BLaER1 (cell line): ENCODE measurements around the gene CYP2J2.
"Not testable (repeated sequence)": the region's sequence is repeated elsewhere in the genome, so short reads cannot be mapped to it uniquely, and the experiment has no call there.

Experiments used
- H3K27ac ChIP-seq: shearing (Covaris generic); formaldehyde crosslinking; 2 replicates; pipeline ENCODE4 v1.8.1; 2022
- H3K27me3 ChIP-seq: shearing (Covaris generic); formaldehyde crosslinking; 2 replicates; pipeline ENCODE4 v1.8.1; 2022
- H3K36me3 ChIP-seq: shearing (Covaris generic); formaldehyde crosslinking; 2 replicates; pipeline ENCODE4 v1.8.1; 2022
- H3K4me1 ChIP-seq: shearing (Covaris generic); formaldehyde crosslinking; 2 replicates; pipeline ENCODE4 v1.8.1; 2022
- H3K4me2 ChIP-seq: shearing (Covaris generic); formaldehyde crosslinking; 2 replicates; pipeline ENCODE4 v1.8.1; 2022
- H3K4me3 ChIP-seq: shearing (Covaris generic); formaldehyde crosslinking; 2 replicates; pipeline ENCODE4 v1.8.1; 2022
- H3K9ac ChIP-seq: shearing (Covaris generic); formaldehyde crosslinking; 2 replicates; pipeline ENCODE4 v1.8.1; 2022
- H3K9me3 ChIP-seq: shearing (Covaris generic); formaldehyde crosslinking; 2 replicates; pipeline ENCODE4 v1.8.1; 2022
- H4K20me1 ChIP-seq: shearing (Covaris generic); formaldehyde crosslinking; 2 replicates; pipeline ENCODE4 v1.8.1; 2022
- Cebpa-rat ChIP-seq: shearing (Covaris generic); IDR thresholded peaks from 2 replicates; pipeline ENCODE4 v1.8.1; 2022

CYP2J2 gene

GRCh38 chr1:59877108-59877682 is 49.4 kb downstream of the CYP2J2 start:
- no peak overlapping the region for H3K27ac ChIP-seq
- H4K20me1 ChIP-seq = no peaks in the 10 kb centered on the region
- no peaks in the 10 kb centered on the region for H3K27me3 ChIP-seq
- H3K4me2 ChIP-seq = no peak overlapping the region
- peaks cover 22% of the 10 kb centered on the region for H3K9me3 ChIP-seq
- H3K36me3 ChIP-seq = no peaks in the 10 kb centered on the region
- no peak overlapping the region for H3K9ac ChIP-seq
- no peaks in the 10 kb centered on the region for H3K4me1 ChIP-seq
- TF ChIP-seq Cebpa-rat = no peak
- H3K4me3 ChIP-seq = no peak overlapping the region

GRCh38 chr1:59871746-59872145 is 54.8 kb downstream of the CYP2J2 start:
- H3K27ac ChIP-seq = no peak overlapping the region
- no peaks in the 10 kb centered on the region for H4K20me1 ChIP-seq
- TF ChIP-seq Cebpa-rat = no peak
- no peak overlapping the region for H3K4me3 ChIP-seq
- H3K4me1 ChIP-seq = no peaks in the 10 kb centered on the region
- H3K9ac ChIP-seq = no peak overlapping the region
- H3K27me3 ChIP-seq = no peaks in the 10 kb centered on the region
- peaks cover 4% of the 10 kb centered on the region for H3K9me3 ChIP-seq
- no peak overlapping the region for H3K4me2 ChIP-seq
- no peaks in the 10 kb centered on the region for H3K36me3 ChIP-seq

GRCh38 chr1:59866462-59866861 is 60.1 kb downstream of the CYP2J2 start:
- no peaks in the 10 kb centered on the region for H3K4me1 ChIP-seq
- no peak overlapping the region for H3K9ac ChIP-seq
- H3K4me2 ChIP-seq = no peak overlapping the region
- H3K9me3 ChIP-seq = no peaks in the 10 kb centered on the region
- no peaks in the 10 kb centered on the region for H3K36me3 ChIP-seq
- H3K4me3 ChIP-seq = no peak overlapping the region
- TF ChIP-seq Cebpa-rat = no peak
- H4K20me1 ChIP-seq = no peaks in the 10 kb centered on the region
- no peaks in the 10 kb centered on the region for H3K27me3 ChIP-seq
- no peak overlapping the region for H3K27ac ChIP-seq

GRCh38 chr1:59857679-59858354 is 68.8 kb downstream of the CYP2J2 start:
- TF ChIP-seq Cebpa-rat = no peak
- H3K4me3 ChIP-seq = no peak overlapping the region
- no peaks in the 10 kb centered on the region for H3K27me3 ChIP-seq
- no peaks in the 10 kb centered on the region for H3K36me3 ChIP-seq
- H3K4me1 ChIP-seq = no peaks in the 10 kb centered on the region
- no peak overlapping the region for H3K27ac ChIP-seq
- no peaks in the 10 kb centered on the region for H4K20me1 ChIP-seq
- no peak overlapping the region for H3K4me2 ChIP-seq
- peaks cover 6% of the 10 kb centered on the region; the same call in 1 of the 2 replicates for H3K9me3 ChIP-seq
- no peak overlapping the region for H3K9ac ChIP-seq

GRCh38 chr1:59856725-59857338 is 69.7 kb downstream of the CYP2J2 start:
- H3K4me2 ChIP-seq = no peak overlapping the region
- TF ChIP-seq Cebpa-rat = no peak
- H3K27ac ChIP-seq = no peak overlapping the region
- H3K4me3 ChIP-seq = no peak overlapping the region
- H3K9me3 ChIP-seq = peaks cover 6% of the 10 kb centered on the region; the same call in 1 of the 2 replicates
- H3K9ac ChIP-seq = no peak overlapping the region
- H3K4me1 ChIP-seq = no peaks in the 10 kb centered on the region
- H3K27me3 ChIP-seq = no peaks in the 10 kb centered on the region
- no peaks in the 10 kb centered on the region for H3K36me3 ChIP-seq
- no peaks in the 10 kb centered on the region for H4K20me1 ChIP-seq

GRCh38 chr1:59855297-59855696 is 71.3 kb downstream of the CYP2J2 start:
- H3K27ac ChIP-seq, H3K27me3 ChIP-seq, H3K4me3 ChIP-seq, H3K36me3 ChIP-seq, H3K9me3 ChIP-seq, H4K20me1 ChIP-seq, H3K9ac ChIP-seq, H3K4me1 ChIP-seq, H3K4me2 ChIP-seq: not testable (repeated sequence)

GRCh38 chr1:59852117-59852516 is 74.5 kb downstream of the CYP2J2 start:
- Histone ChIP-seq H3K9me3 (peaks cover 6% of the 10 kb centered on the region; the same call in 1 of the 2 replicates), H3K4me1 (no peaks in the 10 kb centered on the region), H3K36me3 (no peaks in the 10 kb centered on the region), H4K20me1 (no peaks in the 10 kb centered on the region), H3K4me3 (no peak overlapping the region), H3K27me3 (no peaks in the 10 kb centered on the region), H3K27ac (no peak overlapping the region), H3K4me2 (no peak overlapping the region), H3K9ac (no peak overlapping the region)
- TF ChIP-seq Cebpa-rat = no peak

- Histone ChIP-seq H3K9me3 (no peaks in the 10 kb centered on the region), H3K36me3 (no peaks in the 10 kb centered on the region), H3K27ac (no peak overlapping the region), H3K4me1 (no peaks in the 10 kb centered on the region), H3K27me3 (no peaks in the 10 kb centered on the region), H4K20me1 (no peaks in the 10 kb centered on the region), H3K4me3 (no peak overlapping the region), H3K9ac (no peak overlapping the region), H3K4me2 (no peak overlapping the region)
- TF ChIP-seq Cebpa-rat = no peak
Measured at GRCh38 chr1:59846895-59847282, 79.7 kb downstream of the CYP2J2 start.

- no peaks in the 10 kb centered on the region for H4K20me1 ChIP-seq
- no peak for TF ChIP-seq Cebpa-rat
- no peaks in the 10 kb centered on the region for H3K4me1 ChIP-seq
- H3K4me2 ChIP-seq = no peak overlapping the region
- no peak overlapping the region for H3K27ac ChIP-seq
- no peaks in the 10 kb centered on the region for H3K27me3 ChIP-seq
- H3K9me3 ChIP-seq = no peaks in the 10 kb centered on the region
- H3K9ac ChIP-seq = no peak overlapping the region
- H3K4me3 ChIP-seq = no peak overlapping the region
- no peaks in the 10 kb centered on the region for H3K36me3 ChIP-seq
Measured at GRCh38 chr1:59846209-59846894, 80.2 kb downstream of the CYP2J2 start.

GRCh38 chr1:59845091-59845490 is 81.5 kb downstream of the CYP2J2 start:
- Histone ChIP-seq H4K20me1 (no peaks in the 10 kb centered on the region), H3K36me3 (no peaks in the 10 kb centered on the region), H3K27ac (no peak overlapping the region), H3K9ac (no peak overlapping the region), H3K4me3 (no peak overlapping the region), H3K4me1 (no peaks in the 10 kb centered on the region), H3K9me3 (no peaks in the 10 kb centered on the region), H3K27me3 (no peaks in the 10 kb centered on the region), H3K4me2 (no peak overlapping the region)
- TF ChIP-seq Cebpa-rat = no peak
